ENCODE results near the gene AFAP1L1.

DNA sequence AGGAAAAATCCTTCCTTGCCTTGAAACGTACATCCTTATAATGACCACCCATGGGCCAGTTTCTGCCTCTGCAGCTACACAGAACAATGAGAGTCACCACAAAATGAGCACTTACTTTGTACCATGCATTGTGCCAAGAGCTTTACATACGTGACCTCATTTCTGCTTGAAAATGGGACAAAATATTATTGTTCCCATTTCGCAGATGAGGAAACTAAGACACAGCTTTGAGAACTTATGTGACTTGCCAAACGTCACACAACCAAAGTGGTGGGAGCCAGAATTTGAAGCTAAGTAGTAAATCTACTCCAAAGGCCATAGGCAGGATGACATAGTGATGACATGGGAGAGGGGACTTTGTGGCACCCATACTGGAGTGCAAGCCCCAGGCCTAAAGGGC is 38.8 kb downstream of the AFAP1L1 start:
- TF ChIP-seq CTCF (conservative IDR thresholded peaks at IDR 0.05; ENCODE audit: low read length) (no peak), EZH2phosphoT487 (IDR thresholded peaks at IDR 0.05; ENCODE audit: borderline replicate concordance, low read depth, low read length) (no peak)

Measured in OCI-LY7 (cell line).